ENCODE results near the gene TFPI2.

The TFPI2 gene

DNA sequence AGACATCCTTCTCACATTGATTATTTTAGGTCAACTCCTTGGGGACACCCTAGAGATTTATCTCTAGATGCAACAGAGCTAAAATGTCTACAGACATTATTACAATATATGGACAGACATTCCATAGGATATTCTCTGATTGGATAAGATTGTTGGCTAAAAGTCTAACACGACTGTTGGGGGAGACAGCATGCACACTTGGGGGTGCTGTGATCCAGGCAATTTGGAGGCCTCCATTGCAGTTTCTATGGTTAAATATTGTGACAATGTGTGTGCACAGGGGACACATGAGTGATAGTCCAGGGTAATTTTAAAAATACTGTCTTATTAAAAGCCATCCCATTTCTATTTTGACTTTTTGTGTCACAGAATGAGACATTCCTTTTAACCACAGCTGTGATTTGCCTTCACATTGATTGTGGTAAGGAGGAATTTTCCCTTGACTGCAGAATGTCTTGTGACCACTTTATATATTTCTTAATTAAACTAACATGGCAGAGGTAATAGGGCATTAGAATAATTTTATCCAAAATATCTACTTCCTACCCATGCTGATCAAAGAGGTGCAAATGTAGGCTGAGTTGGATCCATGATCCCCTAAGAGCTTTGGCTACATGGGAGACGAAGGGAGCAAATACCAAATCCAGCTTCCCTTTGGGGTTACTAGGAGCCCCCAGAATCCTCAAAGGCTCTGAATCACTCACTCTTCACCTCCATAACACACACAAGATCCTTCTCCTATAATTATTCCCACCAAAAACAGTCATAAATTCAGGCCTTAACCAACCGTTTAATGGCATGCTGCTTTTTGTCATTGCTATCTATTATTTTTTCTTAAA, 7.3 kb downstream of the TFPI2 start:
- H3K4me3 ChIP-seq (ENCODE audit: severe bottlenecking): no peak overlapping the region
- no peak for TF ChIP-seq CTCF (IDR thresholded peaks at IDR 0.05; ENCODE audit: poor library complexity, severe bottlenecking)
- no peak overlapping the region for H3K27ac ChIP-seq (ENCODE audit: poor library complexity, severe bottlenecking)
- H3K9me3 ChIP-seq (ENCODE audit: severe bottlenecking): no peaks in the 10 kb centered on the region
- no peaks in the 10 kb centered on the region for H3K27me3 ChIP-seq (ENCODE audit: insufficient read depth, poor library complexity, severe bottlenecking)
- ATAC-seq (ENCODE audit: low read depth): no peak
- H3K4me1 ChIP-seq (ENCODE audit: insufficient read depth, poor library complexity, severe bottlenecking): no peaks in the 10 kb centered on the region
- DNase-seq (ENCODE audit: low spot score): no peak
- H3K36me3 ChIP-seq (ENCODE audit: low read depth): peaks cover 36% of the 10 kb centered on the region

- ATAC-seq (ENCODE audit: low read depth): no peak
Observed at GRCh38 chr7:93882468-93882867, 8.1 kb downstream of the TFPI2 start.

GRCh38 chr7:93879356-93879755, 11.2 kb downstream of the TFPI2 start:
- Histone ChIP-seq H3K36me3 (ENCODE audit: low read depth) (no peaks in the 10 kb centered on the region), H3K9me3 (ENCODE audit: severe bottlenecking) (no peaks in the 10 kb centered on the region), H3K27ac (ENCODE audit: poor library complexity, severe bottlenecking) (no peak overlapping the region), H3K4me3 (ENCODE audit: severe bottlenecking) (no peak overlapping the region), H3K4me1 (ENCODE audit: insufficient read depth, poor library complexity, severe bottlenecking) (no peaks in the 10 kb centered on the region), H3K27me3 (ENCODE audit: insufficient read depth, poor library complexity, severe bottlenecking) (no peaks in the 10 kb centered on the region)
- ATAC-seq (ENCODE audit: low read depth) (no peak), DNase-seq (ENCODE audit: low spot score) (no peak)
- TF ChIP-seq CTCF (IDR thresholded peaks at IDR 0.05; ENCODE audit: poor library complexity, severe bottlenecking): no peak

More at GRCh38 chr7:93882468-93882867, 8.1 kb downstream of the TFPI2 start:
- TF ChIP-seq CTCF (IDR thresholded peaks at IDR 0.05; ENCODE audit: poor library complexity, severe bottlenecking): no peak
- no peak overlapping the region for H3K4me3 ChIP-seq (ENCODE audit: severe bottlenecking)
- no peaks in the 10 kb centered on the region for H3K27me3 ChIP-seq (ENCODE audit: insufficient read depth, poor library complexity, severe bottlenecking)
- peaks cover 28% of the 10 kb centered on the region for H3K36me3 ChIP-seq (ENCODE audit: low read depth)
- DNase-seq (ENCODE audit: low spot score): no peak
- H3K4me1 ChIP-seq (ENCODE audit: insufficient read depth, poor library complexity, severe bottlenecking): no peaks in the 10 kb centered on the region
- no peaks in the 10 kb centered on the region for H3K9me3 ChIP-seq (ENCODE audit: severe bottlenecking)
- H3K27ac ChIP-seq (ENCODE audit: poor library complexity, severe bottlenecking): no peak overlapping the region

DNA sequence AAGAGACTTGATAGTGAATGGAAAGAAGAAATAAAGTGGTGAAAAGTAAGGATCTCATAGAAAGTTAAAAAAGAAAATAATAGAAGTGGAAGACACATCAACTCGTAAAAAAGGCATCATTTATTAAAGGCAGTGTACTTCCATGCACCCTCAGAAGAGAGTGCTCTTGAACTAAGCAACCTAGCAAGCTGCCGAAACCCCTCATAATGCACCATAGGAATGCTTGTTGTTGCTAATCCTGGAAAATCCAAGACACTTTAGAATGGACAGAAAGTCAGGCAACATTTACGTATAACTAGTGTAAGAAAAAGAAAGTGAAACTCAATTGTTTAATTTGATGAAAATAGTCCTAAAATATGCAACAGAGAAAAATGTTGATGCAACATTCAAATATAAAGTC, 12.8 kb downstream of the TFPI2 start:
- H3K9me3 ChIP-seq (ENCODE audit: severe bottlenecking): no peaks in the 10 kb centered on the region

More for the DNA sequence above, 12.8 kb downstream of the TFPI2 start:
- Histone ChIP-seq H3K27ac (ENCODE audit: poor library complexity, severe bottlenecking) (no peak overlapping the region), H3K36me3 (ENCODE audit: low read depth) (no peaks in the 10 kb centered on the region), H3K4me3 (ENCODE audit: severe bottlenecking) (no peak overlapping the region), H3K27me3 (ENCODE audit: insufficient read depth, poor library complexity, severe bottlenecking) (no peaks in the 10 kb centered on the region), H3K4me1 (ENCODE audit: insufficient read depth, poor library complexity, severe bottlenecking) (no peaks in the 10 kb centered on the region)
- DNase-seq (ENCODE audit: low spot score) (no peak), ATAC-seq (ENCODE audit: low read depth) (no peak)
- no peak for TF ChIP-seq CTCF (IDR thresholded peaks at IDR 0.05; ENCODE audit: poor library complexity, severe bottlenecking)
